HFFc6 (cell line): Measurements from ENCODE around the gene SURF4. TPM values are rescaled to one million over a fixed set of nuclear protein-coding genes. Genes with fewer than 3 reads are reported as not detected.
"Not testable (repeated sequence)": the region's sequence is repeated elsewhere in the genome, so short reads cannot be mapped to it uniquely, and the experiment has no call there.

ENCODE experiments used
- DNase-seq: peaks from one replicate; pipeline ENCODE4 v3.0.0-alpha.2; 2018
- H3K27ac Mint-ChIP-seq: 2 replicates; pipeline ENCODE4 v1.8.0; 2020; ENCODE audit warnings: mild to moderate bottlenecking, mixed read lengths
- H3K27me3 Mint-ChIP-seq: 2 replicates; pipeline ENCODE4 v1.8.0; 2021; ENCODE audit warnings: mild to moderate bottlenecking, moderate library complexity, mixed read lengths; ENCODE audit not compliant: insufficient read depth
- H3K36me3 Mint-ChIP-seq: 2 replicates; pipeline ENCODE4 v1.8.0; 2021; ENCODE audit warnings: low read depth, mixed read lengths
- H3K4me1 Mint-ChIP-seq: 2 replicates; pipeline ENCODE4 v1.8.0; 2020; ENCODE audit warnings: low read depth, mixed read lengths
- H3K4me3 Mint-ChIP-seq: 2 replicates; pipeline ENCODE4 v1.8.0; 2020; ENCODE audit warnings: mild to moderate bottlenecking, moderate library complexity, mixed read lengths
- H3K9me3 Mint-ChIP-seq: 2 replicates; pipeline ENCODE4 v1.8.0; 2020; ENCODE audit warnings: mild to moderate bottlenecking, mixed read lengths
- CTCF ChIP-seq: fragments of 200-600 bp; sonication (generic); IDR thresholded peaks from 2 replicates; pipeline ENCODE4 v1.5.0; 2021; ENCODE audit warnings: antibody characterized with exemption, mild to moderate bottlenecking
- total RNA-seq, 6 experiments: library from RNA; stranded (reverse); fragmentation: NEBNext Ultra II Directional; extraction: Animal tissue kit (Norgen Biotek cat#: 25700); gene quantifications; 2 replicates in 1 of 6; 3 replicates in 5 of 6; pipeline ENCODE4 v1.2.3, GENCODE V29; 2021

The SURF4 gene
- total RNA-seq, 6 experiments from 2014 or later = 406 to 474 (median 417) TPM

DNA sequence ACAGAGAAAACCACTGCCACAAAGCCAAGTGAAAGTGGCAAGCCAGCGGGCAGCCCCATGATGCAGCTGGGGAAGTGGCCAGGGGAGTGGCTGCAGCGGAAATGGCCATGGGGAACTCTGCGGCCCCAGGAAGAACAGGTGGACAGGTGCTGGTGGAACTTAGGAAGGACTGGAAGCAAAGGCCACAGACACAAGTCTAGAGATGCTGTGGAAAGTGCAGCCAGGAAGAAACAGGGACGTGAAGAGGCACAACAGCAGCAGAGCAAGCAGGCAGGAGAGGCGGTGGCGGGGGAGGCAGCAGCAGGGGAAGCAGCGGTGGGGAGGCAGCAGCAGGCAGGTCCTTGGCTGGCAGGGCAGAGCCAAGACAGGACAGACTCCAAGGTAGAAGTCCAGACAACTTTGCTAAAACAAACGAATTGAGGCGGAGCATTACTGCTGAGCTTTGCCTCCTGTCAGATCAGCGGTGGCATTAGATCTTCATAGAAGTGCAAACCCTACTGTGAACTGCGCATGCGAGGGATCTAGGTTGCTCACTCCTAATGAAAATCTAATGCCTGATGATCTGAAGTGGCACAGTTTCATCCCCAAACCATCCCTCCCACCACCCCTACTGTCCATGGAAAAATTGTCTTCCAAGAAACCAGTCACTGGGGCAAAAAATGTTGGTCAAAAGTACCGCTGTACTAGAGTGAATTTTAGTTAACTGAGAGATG, 51.7 kb downstream of the SURF4 start:
- peaks cover 4% of the 10 kb centered on the region; the same call in 1 of the 2 replicates for H3K36me3 Mint-ChIP-seq
- H3K4me1 Mint-ChIP-seq = no peaks in the 10 kb centered on the region
- no peak for DNase-seq
- no peak overlapping the region for H3K27ac Mint-ChIP-seq
- peaks cover 21% of the 10 kb centered on the region for H3K27me3 Mint-ChIP-seq
- peaks cover 10% of the 10 kb centered on the region; the same call in 1 of the 2 replicates for H3K9me3 Mint-ChIP-seq
- TF ChIP-seq CTCF = no peak
- H3K4me3 Mint-ChIP-seq = no peak overlapping the region

DNA sequence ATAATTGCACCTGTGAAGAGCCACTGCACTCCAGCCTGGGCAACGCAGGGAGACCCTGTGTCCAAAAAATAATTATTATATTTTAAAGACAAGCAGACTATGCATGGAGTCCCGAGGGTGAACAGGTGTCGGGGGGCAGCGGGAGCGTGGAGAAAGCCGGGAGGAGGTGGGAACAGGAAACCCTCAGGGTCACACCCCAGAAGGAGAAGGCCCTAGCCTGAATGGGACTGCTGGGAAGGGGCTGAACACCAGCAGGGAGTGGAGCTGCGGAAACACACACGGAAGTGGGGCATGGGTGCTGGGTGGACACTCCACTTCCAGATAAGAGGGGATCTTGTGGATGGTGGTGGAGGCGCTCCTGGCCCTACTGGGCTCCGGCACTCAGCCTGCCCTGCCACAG, 52.6 kb downstream of the SURF4 start:
- H3K27me3 Mint-ChIP-seq = peaks cover 21% of the 10 kb centered on the region
- no peak for DNase-seq
- peaks cover 10% of the 10 kb centered on the region; the same call in 1 of the 2 replicates for H3K9me3 Mint-ChIP-seq
- H3K4me3 Mint-ChIP-seq = no peak overlapping the region
- H3K27ac Mint-ChIP-seq = no peak overlapping the region
- H3K4me1 Mint-ChIP-seq = no peaks in the 10 kb centered on the region
- TF ChIP-seq CTCF = no peak
- H3K36me3 Mint-ChIP-seq = no peaks in the 10 kb centered on the region

DNA sequence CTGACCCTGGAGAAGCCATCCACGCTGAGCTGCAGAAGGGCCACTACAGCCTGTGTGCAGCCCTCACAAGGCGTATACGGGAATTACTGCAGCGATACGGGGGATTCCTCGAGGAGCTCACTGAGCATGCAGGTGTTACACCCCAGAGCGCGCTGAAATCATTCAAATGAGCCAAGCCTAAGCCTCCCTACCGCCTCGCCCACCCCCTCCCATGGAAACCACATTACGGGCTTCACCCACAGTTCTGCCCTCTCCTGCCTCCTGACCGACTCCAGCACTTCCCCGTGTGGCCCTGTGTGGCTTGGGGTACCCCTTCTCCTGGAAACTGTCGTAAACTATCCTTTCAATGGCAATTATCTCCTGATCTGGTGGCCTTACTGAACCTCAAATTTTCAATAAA, 53.2 kb downstream of the SURF4 start:
- H3K4me3 Mint-ChIP-seq = no peak overlapping the region
- peaks cover 21% of the 10 kb centered on the region for H3K27me3 Mint-ChIP-seq

GRCh38 chr9:133321411-133321935, 54.4 kb downstream of the SURF4 start:
- no peak overlapping the region for H3K4me3 Mint-ChIP-seq
- DNase-seq = no peak
- H3K9me3 Mint-ChIP-seq = peaks cover 10% of the 10 kb centered on the region; the same call in 1 of the 2 replicates
- no peak overlapping the region for H3K27ac Mint-ChIP-seq
- H3K27me3 Mint-ChIP-seq = peaks cover 24% of the 10 kb centered on the region
- TF ChIP-seq CTCF = no peak
- H3K4me1 Mint-ChIP-seq = no peaks in the 10 kb centered on the region
- H3K36me3 Mint-ChIP-seq = no peaks in the 10 kb centered on the region

More for the DNA sequence above, 53.2 kb downstream of the SURF4 start:
- H3K9me3 Mint-ChIP-seq = peaks cover 10% of the 10 kb centered on the region; the same call in 1 of the 2 replicates
- no peaks in the 10 kb centered on the region for H3K4me1 Mint-ChIP-seq
- H3K27ac Mint-ChIP-seq = no peak overlapping the region
- no peak for TF ChIP-seq CTCF
- H3K36me3 Mint-ChIP-seq = no peaks in the 10 kb centered on the region
- no peak for DNase-seq

DNA sequence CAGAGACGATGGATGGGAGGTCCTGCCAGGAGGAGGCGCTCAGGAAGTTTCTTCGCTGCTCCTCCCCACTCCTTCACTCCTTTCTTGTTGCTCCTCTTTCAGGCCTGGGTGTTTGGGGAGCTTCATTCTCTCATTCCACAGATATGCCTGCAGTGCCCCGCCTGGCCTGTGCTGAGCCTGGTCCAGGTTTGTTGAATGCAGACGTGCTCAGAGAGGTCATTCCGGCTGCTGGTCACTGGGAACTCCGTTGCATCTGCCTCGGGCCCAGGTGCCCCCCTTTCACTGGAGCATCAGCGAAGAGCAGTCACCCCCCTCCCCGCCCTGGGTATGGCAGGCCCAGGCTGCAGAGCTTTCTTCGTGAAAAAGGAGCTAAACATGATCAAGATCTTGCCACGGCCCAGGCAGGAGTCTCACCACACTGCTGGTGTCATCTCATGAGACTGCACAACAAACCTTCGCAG, 55.4 kb downstream of the SURF4 start:
- Mint-ChIP-seq H3K4me1 (no peaks in the 10 kb centered on the region), H3K4me3 (no peak overlapping the region), H3K27me3 (peaks cover 28% of the 10 kb centered on the region), H3K27ac (no peak overlapping the region), H3K9me3 (peaks cover 10% of the 10 kb centered on the region; the same call in 1 of the 2 replicates), H3K36me3 (no peaks in the 10 kb centered on the region)
- TF ChIP-seq CTCF = 0 out of 2 replicates have a peak, but pooled peaks have one; percentile 11
- no peak for DNase-seq

DNA sequence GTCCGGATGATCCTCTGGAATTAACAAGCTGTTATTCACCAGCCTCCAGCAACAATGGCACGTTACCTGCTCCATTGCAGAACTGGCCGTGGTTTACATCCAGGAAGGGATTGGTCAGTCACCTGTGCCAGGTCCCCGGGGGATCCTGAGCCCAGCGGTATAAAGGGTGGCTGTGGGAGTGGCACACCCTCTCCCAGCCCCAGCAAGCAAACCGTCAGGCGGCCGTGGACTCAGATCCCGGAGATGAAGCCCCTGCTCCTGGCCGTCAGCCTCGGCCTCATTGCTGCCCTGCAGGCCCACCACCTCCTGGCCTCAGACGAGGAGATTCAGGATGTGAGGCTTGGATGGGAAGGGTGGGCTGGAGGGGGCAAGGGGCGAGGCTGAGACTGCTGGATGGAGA, 58.3 kb downstream of the SURF4 start:
- not testable (repeated sequence) for H3K27ac Mint-ChIP-seq, H3K9me3 Mint-ChIP-seq, H3K4me3 Mint-ChIP-seq, H3K4me1 Mint-ChIP-seq, DNase-seq, H3K36me3 Mint-ChIP-seq
- peaks cover 16% of the 10 kb centered on the region for H3K27me3 Mint-ChIP-seq
